Skin epidermis (tissue), 12 donors: ENCODE results near the gene DPEP1.

Experiments
- H3K27ac ChIP-seq, 21 experiments: fragments of 200-600 bp; sonication (generic) in 11 of 21; one replicate each; pipeline ENCODE4 v1.5.0; 2020; ENCODE audit warnings: mild to moderate bottlenecking in 3 of 21, inconsistent platforms in 2 of 21, moderate library complexity in 2 of 21
- H3K4me3 ChIP-seq, 7 experiments: fragments of 200-600 bp; sonication (generic) in 2 of 7; one replicate each; pipeline ENCODE4 v1.5.0; 2020; ENCODE audit warnings: inconsistent platforms in 2 of 7, mild to moderate bottlenecking in 2 of 7, moderate library complexity in 1 of 7

Gene DPEP1

GRCh38 chr16:89595330-89596060 is 17.9 kb upstream of the DPEP1 start:
- no peak overlapping the region for H3K4me3 ChIP-seq
- no peak overlapping the region for H3K27ac ChIP-seq

- Histone ChIP-seq H3K27ac (no peak overlapping the region), H3K4me3 (no peak overlapping the region)
These were observed 17.3 kb upstream of the DPEP1 start for GRCh38 chr16:89596061-89596689.

GRCh38 chr16:89596957-89597649 is 16.3 kb upstream of the DPEP1 start:
- Histone ChIP-seq H3K4me3 (no peak overlapping the region), H3K27ac (no peak overlapping the region)

- Histone ChIP-seq H3K27ac (no peak overlapping the region), H3K4me3 (no peak overlapping the region)
These were observed 15.2 kb upstream of the DPEP1 start for GRCh38 chr16:89598199-89598598.

- Histone ChIP-seq H3K4me3 (no peak overlapping the region), H3K27ac (peak overlapping the region in 3 of 21 experiments; percentile 17 to 39 (median 33))
These were observed 14.0 kb upstream of the DPEP1 start for GRCh38 chr16:89599451-89599858.

GRCh38 chr16:89599902-89600301 is 13.5 kb upstream of the DPEP1 start:
- Histone ChIP-seq H3K4me3 (no peak overlapping the region), H3K27ac (peak overlapping the region in 6 of 21 experiments; percentile 16 to 39 (median 24))

GRCh38 chr16:89600427-89600826 is 13.0 kb upstream of the DPEP1 start:
- Histone ChIP-seq H3K4me3 (no peak overlapping the region), H3K27ac (peak overlapping the region in 3 of 21 experiments; percentile 4 to 34 (median 16))

- H3K4me3 ChIP-seq: no peak overlapping the region
- peak overlapping the region in 2 of 21 experiments; percentile 4 to 34 for H3K27ac ChIP-seq
These were observed 12.5 kb upstream of the DPEP1 start for GRCh38 chr16:89600956-89601355.

- H3K4me3 ChIP-seq: no peak overlapping the region
- H3K27ac ChIP-seq: peak overlapping the region in 12 of 21 experiments; percentile 4 to 76 (median 64)
These were observed 11.6 kb upstream of the DPEP1 start for GRCh38 chr16:89601906-89602272.

GRCh38 chr16:89602273-89602951 is 11.0 kb upstream of the DPEP1 start:
- Histone ChIP-seq H3K4me3 (no peak overlapping the region), H3K27ac (peak overlapping the region in 14 of 21 experiments; percentile 4 to 76 (median 60))

GRCh38 chr16:89602952-89603590 is 10.4 kb upstream of the DPEP1 start:
- Histone ChIP-seq H3K27ac (peak overlapping the region in 13 of 21 experiments; percentile 19 to 76 (median 60)), H3K4me3 (no peak overlapping the region)

- Histone ChIP-seq H3K4me3 (no peak overlapping the region), H3K27ac (no peak overlapping the region)
These were observed 8.7 kb upstream of the DPEP1 start for GRCh38 chr16:89604764-89605163.

- H3K27ac ChIP-seq: no peak overlapping the region
These were observed 8.1 kb upstream of the DPEP1 start for GRCh38 chr16:89605186-89605970.

GRCh38 chr16:89606006-89606405 is 7.4 kb upstream of the DPEP1 start:
- Histone ChIP-seq H3K4me3 (no peak overlapping the region), H3K27ac (no peak overlapping the region)

More at GRCh38 chr16:89605186-89605970, 8.1 kb upstream of the DPEP1 start:
- H3K4me3 ChIP-seq: no peak overlapping the region

- H3K4me3 ChIP-seq: no peak overlapping the region
These were observed 6.0 kb upstream of the DPEP1 start for GRCh38 chr16:89607453-89607852.

GRCh38 chr16:89607937-89608740 is 5.3 kb upstream of the DPEP1 start:
- Histone ChIP-seq H3K4me3 (no peak overlapping the region), H3K27ac (peak overlapping the region in 1 of 21 experiments; percentile 2)

More at GRCh38 chr16:89607453-89607852, 6.0 kb upstream of the DPEP1 start:
- H3K27ac ChIP-seq: no peak overlapping the region

GRCh38 chr16:89610108-89610453 is 3.4 kb upstream of the DPEP1 start:
- Histone ChIP-seq H3K4me3 (no peak overlapping the region), H3K27ac (no peak overlapping the region)
